Kidney tubule cell (primary cell): ENCODE data around the gene PTGFRN.
"Not testable (repeated sequence)": the region's sequence is repeated elsewhere in the genome, so short reads cannot be mapped to it uniquely, and the experiment has no call there.

Source experiments
- DNase-seq: peaks from one replicate; pipeline ENCODE4 v3.0.0-alpha.2; 2018; ENCODE audit warnings: low spot score

Gene PTGFRN

GRCh38 chr1:116971965-116972673 lies 62.4 kb downstream of the PTGFRN start:
- DNase-seq, result no peak

DNA sequence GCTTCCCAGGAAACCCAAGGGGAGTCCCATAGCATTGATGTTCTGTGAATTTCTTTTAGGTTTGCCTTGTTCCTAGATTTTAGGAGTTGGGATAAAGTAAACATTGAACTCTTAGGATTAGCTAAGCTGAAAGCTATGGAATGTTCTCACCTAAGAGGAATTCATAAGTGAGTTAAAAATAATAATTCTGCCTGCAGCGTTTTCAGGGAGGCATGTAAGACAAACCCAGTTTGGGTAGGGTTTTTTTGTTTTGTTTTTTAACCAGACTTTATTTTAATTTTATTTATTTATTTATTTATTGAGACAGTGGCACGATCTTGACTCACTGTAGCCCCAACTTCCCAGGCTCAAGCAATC lies 62.9 kb downstream of the PTGFRN start:
- peak; percentile 23 for DNase-seq

DNA sequence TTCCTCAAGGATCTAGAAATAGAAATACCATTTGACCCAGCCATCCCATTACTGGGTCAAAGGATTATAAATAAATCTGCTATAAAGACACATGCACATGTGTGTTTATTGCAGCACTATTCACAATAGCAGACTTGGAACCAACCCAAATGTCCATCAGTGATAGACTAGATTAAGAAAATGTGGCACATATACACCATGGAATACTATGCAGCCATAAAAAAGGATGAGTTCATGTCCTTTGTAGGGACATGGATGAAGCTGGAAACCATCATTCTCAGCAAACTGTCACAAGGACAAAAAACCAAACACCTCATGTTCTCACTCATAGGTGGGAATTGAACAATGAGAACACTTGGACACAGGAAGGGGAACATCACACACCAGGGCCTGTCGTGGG lies 70.6 kb downstream of the PTGFRN start:
- not testable (repeated sequence) for DNase-seq

DNA sequence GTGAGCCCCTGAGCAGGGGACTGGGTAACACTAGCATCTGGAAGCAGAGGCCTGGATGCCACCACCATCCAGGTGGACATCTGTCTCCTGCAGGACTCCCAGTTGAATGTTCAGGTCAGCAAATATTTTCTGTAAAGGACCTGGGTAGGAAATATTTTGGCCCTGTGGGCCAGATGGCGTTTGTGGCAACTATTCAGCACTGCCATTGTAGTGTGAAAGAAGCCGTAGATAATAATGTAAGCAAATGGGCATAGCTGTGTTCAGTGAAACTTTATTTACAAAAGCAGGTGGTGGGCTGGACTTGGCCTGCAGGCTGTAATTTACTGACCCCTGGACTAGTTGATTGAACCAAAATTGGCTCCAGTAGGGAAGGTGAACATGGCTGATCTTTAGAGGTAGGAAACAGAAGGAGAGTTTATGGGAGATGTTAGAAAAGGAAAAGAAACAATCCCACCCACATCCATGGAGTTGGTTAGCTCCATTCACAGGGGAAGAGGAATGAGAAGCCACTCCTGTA lies 71.9 kb downstream of the PTGFRN start:
- no peak for DNase-seq

DNA sequence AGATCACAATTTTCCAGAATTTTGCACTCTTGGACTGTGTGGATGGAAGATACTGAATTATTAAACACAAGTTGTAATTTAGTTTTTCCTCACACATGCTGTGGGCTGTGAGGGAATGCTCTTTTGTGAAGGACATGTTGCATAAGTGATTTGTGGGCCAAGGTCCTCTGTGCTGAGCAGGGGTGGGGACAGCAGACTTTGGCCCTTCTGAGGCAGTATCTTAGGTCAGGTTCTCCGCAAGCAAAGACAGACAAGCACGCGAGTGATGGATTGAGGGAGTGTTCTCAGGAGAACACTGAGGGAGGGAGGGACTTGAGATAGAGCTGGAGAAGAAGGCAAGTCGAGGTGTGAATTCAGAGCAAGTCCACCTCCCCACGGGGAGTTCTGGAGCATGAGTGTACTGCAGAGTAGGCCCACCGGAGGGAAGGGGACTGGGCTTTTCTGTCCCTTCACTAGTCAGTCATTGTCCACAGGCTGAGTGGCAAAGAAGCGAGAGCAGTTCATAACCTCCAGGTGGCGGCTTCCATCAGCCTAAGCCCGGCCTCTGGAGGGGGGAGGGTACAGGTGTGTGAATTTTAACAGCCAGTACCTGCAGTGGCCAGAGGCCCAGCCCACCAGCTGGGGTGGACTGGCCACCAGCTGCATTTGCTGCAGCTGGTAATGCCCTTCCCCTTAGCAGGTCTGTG lies 72.7 kb downstream of the PTGFRN start:
- DNase-seq, result no peak

- no peak for DNase-seq
These were observed 73.4 kb downstream of the PTGFRN start for GRCh38 chr1:116983112-116983511.

DNA sequence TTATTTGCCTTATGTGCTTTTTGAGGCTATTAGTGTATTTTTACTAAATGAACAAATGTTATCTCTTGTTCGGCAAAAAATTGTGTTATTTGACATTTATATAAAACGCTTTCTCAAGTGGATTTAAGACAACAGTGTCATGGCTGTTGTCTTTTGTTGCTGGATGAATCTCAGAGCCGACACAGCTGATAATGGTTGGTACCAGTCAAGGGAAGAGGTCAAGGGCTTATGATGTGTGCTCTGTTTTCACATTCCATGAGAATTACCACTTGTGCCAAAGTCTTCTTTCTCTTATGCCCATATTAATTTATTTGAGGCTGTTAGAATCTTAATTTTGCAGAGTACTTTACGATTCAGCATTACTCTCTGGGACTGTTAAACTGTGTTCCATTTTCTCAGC lies 74.0 kb downstream of the PTGFRN start:
- DNase-seq, result no peak

GRCh38 chr1:116984406-116985160 lies 74.9 kb downstream of the PTGFRN start:
- no peak for DNase-seq

GRCh38 chr1:116986421-116987255 lies 76.9 kb downstream of the PTGFRN start:
- no peak for DNase-seq

DNA sequence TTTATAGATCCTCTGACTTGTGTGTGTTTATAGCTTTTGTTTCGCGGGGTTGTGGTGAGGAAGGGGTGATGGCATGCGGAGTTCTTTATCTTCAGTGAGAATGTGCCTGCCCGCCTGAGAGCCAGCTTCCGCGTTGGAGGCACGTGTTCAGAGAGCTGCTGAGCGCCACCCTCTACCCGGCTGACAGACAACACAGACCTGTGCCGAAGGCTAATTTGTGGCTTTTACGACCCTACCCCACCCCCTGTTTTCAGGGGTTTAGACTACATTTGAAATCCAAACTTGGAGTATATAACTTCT lies 77.5 kb downstream of the PTGFRN start:
- no peak for DNase-seq

GRCh38 chr1:116988248-116988647 lies 78.5 kb downstream of the PTGFRN start:
- DNase-seq, result no peak

- no peak for DNase-seq
These were observed 79.2 kb downstream of the PTGFRN start for GRCh38 chr1:116988908-116989307.

DNA sequence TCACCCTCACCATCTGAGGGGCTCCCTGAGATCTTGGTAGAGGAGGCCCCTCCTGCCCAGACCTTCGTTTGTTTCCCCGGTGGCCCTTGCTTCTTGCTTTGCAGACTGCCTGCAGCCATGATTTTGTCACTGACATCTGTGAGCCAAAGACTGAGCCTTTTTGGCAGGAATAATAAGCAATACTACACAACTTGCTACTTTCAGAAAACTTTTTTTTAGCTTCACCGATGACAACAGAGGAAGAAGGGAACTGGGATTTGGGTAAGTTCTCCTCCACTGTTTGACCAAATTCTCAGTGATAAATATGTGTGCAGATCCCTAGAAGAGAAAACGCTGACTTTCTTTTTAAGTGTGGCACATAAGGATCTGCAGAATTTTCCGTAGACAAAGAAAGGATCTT lies 80.1 kb downstream of the PTGFRN start:
- no peak for DNase-seq

DNA sequence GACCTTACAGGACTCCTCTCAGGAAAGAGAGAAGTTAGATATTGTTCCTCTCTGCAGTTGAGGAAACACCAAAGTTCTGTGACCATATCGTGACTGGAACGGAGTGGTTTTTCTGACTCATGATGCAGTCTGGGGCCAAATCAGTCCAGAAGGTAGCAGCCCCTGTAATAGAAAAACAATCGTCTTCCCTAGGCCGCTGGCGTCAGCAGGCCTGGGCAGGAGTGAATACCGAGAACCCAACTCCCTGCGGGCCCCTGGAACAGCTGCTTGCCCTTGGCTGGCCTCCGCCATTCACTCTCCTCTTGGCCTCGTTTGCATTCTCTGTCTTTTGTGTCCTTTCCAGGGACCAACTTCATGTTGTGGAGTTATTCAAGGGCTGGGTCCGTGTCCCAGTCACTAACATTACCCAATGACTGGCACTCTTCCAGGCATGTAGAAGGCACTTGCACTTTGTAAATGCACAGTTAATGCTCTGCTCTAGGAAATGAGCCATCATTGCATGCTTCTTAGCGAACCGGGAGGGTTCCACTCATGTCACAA lies 81.0 kb downstream of the PTGFRN start:
- DNase-seq, result no peak

DNA sequence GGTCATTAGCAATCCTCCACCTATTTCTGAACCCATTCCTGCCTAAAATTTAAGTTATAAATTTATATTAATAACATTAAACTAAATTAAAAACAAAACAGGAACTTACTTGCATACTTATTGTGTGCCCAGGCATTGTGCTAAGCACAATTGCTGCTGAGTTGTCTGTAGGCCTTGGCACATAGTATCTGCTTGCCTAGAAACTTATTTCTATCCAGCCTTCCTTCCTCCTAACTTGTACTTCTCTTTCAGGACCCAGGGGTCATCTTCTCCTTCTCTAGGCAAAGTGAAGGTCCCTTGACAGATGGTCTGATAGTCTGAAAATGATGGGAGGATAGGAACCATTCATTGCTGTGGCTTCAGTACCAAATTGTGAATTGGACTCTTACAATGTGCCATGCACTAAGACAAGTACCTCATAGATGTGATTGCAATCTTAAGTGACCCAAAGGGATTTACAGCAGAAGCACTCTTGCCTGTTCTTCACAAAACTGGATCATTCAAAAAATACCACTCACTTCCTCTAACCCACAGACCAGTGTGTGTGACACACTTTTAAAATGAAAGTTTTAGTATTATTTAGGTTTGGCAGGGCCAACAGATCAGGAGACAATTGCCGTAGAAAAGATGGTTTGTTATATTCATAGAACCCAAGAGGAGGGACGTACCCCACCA lies 81.6 kb downstream of the PTGFRN start:
- DNase-seq, result no peak

DNA sequence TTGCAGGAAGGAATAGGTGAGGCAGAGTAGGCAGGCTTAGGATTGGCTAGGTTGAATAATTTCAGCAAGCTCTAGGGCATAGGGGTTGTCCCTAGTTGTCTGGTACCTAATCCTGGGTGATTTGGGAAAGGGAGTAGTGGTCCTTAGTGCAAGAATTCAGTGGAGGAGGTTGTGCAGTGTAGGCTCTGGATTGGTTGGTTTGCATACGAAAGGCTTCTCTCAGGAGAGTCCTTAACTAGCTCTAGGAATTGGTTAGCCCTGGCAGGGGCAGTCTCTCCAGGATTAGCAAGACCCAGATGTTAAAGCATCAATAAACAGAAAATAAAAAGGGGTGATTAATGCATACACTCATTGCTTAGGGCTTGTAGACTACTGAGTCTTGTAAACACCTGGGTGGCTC lies 82.2 kb downstream of the PTGFRN start:
- no peak for DNase-seq

DNA sequence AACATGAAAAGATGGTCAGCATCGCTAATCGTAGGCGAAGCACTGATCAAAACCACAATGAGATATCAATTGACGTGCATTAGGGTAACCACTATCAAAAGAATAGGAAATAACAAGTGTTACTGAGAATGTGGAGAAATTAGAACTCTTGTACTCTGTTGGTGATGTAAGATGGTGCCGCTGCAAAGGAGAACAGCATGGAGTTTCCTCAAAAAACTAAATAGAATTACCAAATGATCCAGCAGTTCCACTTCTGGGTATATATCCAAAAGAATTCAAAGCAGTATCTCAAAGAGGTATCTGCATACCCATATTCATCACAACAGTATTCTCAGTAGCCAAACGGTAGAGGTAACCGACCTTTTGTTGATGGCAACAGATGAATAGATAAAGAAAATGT lies 83.6 kb downstream of the PTGFRN start:
- DNase-seq, result no peak

DNA sequence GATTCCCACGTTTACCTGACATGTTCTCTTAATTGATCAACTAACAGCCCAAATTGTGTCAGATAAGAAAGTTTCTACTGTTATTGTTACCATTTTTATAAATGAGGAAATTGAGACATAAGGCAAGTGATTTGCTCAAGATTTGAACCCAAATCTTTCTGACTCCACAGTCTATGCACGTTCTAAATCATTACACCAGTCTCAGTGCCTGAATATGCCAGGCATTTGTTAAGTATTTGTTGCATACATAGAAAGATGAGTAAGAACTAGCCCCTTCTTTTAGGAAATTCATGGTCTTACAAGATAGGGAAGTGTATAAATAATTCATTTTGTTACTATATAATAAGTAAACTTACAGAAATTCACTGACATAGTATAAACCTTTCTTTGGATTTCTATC lies 84.7 kb downstream of the PTGFRN start:
- DNase-seq, result no peak

GRCh38 chr1:116997066-116997465 lies 87.3 kb downstream of the PTGFRN start:
- peak; percentile 87 for DNase-seq

DNA sequence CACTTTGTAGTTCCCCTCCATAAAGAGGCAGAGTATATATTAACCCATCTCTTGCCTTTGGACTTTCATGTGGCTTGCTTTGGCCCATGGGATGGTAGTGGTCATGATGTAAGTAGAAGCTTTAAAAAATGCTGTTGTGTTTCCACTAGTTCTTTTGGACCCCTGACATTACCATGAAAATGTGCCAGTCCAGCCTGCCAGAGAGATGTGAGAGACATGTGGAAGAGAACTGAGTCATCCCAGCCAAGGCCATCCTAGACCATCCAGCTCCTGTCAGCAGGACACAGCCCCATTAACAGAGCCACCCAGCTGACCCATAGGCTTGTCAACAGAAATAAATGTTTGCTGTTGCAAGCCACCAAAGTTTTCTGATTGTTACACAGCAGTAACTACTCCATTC lies 87.9 kb downstream of the PTGFRN start:
- peak; percentile 66 for DNase-seq

DNA sequence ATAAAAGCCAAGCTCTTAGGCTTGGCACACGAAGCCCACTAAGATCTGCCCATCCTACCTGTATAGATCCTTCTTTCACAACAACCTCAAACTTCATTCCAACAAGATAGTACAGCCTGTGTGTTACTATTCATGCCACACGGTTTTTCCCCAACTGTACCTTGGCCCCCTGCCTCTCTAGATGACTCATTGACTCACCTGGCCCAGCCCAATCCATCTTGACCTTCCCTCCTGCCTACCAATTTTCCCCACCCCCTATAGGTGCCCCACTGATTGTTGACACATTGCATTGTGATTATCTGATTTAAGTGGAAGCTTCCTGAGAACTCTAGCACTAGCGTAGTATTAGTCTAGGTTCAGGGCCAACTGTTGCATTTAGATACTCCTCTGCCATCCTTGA lies 89.9 kb downstream of the PTGFRN start:
- no peak for DNase-seq
